HG03442 (cell line): ENCODE results near the gene PNKD.
A peak's percentile ranks its signal among the peaks of the same experiment; 100 is the strongest.

Source experiments
- ATAC-seq: cut with Tn5 transposase; IDR thresholded peaks from one replicate; pipeline ENCODE4 v1.9.1; 2021; ENCODE audit warnings: mild to moderate bottlenecking, moderate library complexity; ENCODE audit not compliant: unreplicated experiment

Gene PNKD

GRCh38 chr2:218256612-218257350 is 13.5 kb upstream of the PNKD start:
- no peak for ATAC-seq

DNA sequence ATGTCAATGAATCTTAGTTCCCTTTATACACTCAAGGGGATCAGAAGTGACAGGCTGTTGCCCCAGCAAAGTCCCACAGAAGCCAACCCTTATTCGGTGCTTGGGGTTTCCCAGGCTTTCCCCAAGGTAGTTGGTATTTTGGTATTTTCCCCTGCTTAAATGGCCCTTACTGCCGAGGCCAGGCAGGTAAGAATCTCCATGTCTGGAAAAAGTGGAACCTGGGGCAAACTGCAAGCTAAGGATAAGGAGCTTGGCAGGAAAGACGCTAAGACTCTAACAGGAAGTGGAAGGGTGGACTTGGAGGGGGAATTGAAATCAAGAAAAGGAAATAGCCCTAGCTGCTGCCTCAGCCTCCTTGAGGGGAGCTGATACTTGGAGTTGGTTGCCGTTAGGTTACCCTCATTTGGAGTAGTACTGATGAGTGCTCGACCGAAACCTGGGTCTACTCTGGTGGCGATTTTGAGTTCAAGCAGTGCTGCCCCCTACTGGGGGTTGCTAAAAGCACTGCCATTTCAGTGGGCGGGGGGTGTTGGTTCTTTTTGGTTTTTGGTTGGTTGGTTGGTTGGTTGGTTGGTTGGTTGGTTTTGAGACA is 12.8 kb upstream of the PNKD start:
- ATAC-seq: peak; percentile 73

DNA sequence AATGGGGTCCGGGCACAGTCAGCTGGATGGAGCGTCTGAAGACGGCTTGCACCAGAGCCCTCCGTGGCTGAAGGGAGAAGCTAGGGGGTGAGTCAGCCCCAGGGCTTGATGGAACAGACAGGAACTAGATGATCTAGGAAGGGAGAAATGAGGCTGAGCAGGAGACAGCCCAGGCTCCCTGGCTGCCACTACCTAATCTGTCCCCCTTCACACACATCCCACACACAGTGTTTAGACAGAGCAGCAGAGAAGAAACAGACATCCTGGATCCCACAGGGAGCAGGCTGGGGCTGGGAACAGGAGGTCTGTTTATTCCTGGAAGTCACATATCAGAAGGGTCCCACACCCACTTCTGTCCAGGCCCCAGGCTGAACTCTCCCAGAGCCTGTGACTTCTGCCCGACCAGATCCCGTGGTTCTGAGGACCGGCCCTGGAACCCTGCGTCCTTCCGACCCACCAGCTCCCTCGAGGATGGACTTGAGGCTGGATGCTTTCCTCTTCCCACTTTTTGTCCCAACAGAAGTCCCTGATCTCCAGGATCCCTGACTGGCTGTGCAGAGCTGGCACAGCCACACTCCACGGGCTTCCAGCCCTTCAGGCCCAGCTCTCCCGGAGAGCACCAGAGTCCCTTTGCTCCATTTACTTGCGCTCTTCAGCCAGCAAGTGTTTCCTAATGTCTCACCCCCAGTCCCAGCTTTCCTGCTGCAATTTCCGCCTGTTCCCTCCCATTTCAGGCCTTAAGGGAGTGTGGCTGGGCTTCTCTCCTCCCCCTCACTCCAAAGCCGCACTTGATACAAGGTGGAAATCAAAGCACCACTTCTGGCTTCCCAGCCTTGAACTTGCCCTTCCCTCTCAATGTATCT is 11.0 kb upstream of the PNKD start:
- no peak for ATAC-seq

GRCh38 chr2:218260166-218260565 is 10.2 kb upstream of the PNKD start:
- ATAC-seq: no peak

- ATAC-seq: no peak
Observed at GRCh38 chr2:218260742-218261422, 9.4 kb upstream of the PNKD start, which contains the start of gene GPBAR1. Gene GPBAR1 (plus strand): TSS chr2:218261015. CDS start chr2:218262725, 1,710 bp downstream.

GRCh38 chr2:218261423-218262236 is 8.7 kb upstream of the PNKD start:
- ATAC-seq: no peak

DNA sequence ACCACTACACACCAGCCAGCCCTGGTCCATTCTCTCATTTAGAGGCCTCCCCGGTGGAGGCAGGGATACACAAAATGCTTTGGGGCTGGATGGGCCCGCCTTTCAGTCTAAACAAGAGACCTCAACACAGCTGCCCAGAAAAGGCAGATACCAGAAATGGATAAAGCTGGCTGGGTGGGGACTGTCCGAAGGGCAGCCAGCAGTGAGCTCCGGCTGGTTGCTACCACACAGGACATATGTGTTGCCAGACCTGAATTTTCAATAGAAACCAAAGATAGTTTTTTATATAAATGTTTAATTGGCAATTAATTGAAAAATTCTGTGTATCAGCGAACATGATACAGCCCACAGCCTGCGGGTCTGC is 8.1 kb upstream of the PNKD start:
- no peak for ATAC-seq

DNA sequence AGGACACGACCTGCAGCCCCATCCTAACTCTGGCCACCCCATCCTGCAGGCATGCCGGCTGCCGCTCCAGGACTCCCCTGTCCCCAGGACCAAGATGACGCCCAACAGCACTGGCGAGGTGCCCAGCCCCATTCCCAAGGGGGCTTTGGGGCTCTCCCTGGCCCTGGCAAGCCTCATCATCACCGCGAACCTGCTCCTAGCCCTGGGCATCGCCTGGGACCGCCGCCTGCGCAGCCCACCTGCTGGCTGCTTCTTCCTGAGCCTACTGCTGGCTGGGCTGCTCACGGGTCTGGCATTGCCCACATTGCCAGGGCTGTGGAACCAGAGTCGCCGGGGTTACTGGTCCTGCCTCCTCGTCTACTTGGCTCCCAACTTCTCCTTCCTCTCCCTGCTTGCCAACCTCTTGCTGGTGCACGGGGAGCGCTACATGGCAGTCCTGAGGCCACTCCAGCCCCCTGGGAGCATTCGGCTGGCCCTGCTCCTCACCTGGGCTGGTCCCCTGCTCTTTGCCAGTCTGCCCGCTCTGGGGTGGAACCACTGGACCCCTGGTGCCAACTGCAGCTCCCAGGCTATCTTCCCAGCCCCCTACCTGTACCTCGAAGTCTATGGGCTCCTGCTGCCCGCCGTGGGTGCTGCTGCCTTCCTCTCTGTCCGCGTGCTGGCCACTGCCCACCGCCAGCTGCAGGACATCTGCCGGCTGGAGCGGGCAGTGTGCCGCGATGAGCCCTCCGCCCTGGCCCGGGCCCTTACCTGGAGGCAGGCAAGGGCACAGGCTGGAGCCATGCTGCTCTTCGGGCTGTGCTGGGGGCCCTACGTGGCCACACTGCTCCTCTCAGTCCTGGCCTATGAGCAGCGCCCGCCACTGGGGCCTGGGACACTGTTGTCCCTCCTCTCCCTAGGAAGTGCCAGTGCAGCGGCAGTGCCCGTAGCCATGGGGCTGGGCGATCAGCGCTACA is 7.4 kb upstream of the PNKD start:
- ATAC-seq: no peak

GRCh38 chr2:218263817-218264641 is 6.3 kb upstream of the PNKD start:
- ATAC-seq: no peak

DNA sequence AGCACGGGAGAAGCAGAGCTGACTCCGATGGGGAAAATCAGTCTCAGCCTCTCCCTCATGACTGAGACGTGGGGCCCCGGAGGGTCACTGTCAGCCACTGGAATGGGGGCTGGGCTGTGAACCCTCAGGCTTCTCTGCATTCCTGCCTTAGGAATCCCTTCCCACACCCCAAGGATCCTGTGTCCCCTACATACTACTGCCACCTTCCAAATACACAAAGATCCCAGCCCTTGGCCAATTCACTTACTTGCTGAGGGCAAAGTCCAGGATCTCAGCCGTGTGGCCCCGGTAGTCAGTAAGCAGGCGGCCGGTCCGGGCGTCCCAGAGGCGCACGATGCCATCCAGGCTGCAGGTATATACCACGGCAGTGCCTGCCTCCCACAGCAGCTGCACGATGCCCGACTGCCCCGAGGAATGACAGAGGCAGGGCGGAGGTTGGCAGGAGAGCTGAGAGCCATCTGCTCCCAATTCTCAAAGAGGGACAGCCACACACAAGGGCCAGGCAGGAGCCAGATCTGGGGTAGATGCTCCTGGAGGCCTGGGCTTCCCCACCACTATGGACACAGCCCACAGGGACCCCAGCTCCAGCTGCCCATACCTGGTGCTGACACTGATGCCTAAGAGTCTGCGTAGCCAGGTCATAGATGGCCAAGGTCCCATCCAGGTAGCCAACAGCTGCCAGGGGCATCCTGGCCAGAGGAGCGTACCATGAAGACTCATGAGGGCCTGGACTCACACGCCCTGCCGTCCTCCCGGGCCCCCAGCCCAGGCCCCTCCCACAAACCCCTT is 5.4 kb upstream of the PNKD start:
- no peak for ATAC-seq

- no peak for ATAC-seq
Observed at GRCh38 chr2:218265626-218266025, 4.7 kb upstream of the PNKD start.

DNA sequence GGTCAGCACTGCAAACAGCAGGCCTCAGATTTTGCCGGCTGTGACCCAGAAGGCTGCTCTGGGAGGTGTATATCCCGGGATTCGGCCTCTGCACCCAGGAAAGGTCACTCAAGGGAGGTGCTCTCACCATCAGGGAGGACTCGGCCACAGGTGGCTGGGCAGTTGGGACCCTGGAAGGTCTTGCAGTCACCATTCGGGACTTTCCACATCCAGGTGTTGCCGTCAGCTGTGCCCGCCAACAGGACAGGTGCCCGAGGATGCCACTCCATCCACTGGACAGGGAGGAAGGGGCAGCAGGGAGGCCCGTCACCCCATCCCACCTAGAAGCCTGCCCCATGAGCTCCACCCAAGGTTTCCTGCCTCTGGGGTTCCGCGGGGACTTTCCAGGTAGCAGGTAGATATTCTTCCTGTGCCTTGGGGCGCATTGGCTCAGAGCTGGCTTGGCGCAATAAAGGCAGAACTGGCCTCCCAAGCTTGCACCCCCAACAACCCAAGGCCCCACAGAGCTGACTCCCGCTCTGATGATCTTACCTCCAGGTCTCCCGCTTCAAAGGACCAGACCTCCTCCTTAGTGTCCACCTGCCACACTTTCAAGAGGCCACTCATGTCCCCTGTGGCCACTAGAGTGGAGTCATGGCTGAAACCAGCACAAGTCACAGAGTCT is 3.9 kb upstream of the PNKD start:
- ATAC-seq: no peak

GRCh38 chr2:218267259-218267658 is 3.1 kb upstream of the PNKD start:
- ATAC-seq: no peak

GRCh38 chr2:218270721-218271486 is 585 bp downstream of the PNKD start:
- ATAC-seq: no peak

DNA sequence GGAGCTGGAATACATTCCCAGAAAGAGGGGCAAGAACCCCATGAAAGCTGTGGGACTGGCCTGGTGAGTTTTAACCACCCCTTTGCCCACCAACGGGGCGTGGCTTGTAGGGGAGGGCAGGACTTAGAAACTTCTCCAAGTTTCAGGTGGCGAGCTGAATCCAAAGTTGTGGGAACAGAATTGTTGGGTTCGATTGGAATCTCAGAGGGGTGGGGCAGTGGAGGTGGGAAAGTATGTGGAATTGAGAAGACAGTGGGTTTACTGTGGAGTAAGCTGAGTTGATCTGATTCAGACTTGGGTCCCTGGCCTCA is 1.1 kb downstream of the PNKD start:
- ATAC-seq: no peak

DNA sequence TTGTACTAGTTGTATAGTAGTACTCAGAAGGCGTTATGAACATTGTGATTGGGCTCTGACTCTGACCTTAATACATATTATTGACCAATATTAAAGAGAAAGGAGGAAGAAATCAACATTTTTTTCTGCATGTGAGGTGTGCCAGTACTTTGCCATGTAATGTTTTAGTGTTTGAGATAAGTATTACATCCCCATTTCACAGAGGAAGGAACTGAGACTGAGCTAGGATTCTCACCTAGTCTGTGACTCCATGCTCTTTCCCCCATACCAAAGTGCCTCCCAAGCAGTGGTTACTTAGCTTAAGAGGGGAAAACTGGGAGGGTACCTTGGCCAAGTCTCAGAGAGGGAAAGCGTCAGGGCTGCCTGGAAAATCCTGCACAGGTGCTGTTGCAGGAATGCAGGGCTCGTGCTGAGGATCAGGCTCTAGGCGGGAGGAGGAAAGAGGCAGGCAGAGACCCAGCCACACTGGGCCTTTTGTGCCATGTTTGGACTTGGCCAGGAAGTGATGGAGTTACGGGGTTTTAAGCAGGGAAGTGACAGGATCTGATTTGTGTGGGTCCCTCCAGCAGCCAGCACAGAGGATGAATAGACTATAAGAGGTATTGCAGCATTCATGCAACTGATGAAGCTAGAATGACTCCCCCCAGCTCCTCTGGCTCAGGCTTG is 1.7 kb downstream of the PNKD start:
- no peak for ATAC-seq
